GM21825 (cell line): Measurements from ENCODE around the gene UPK3A.
A peak's percentile ranks its signal among the peaks of the same experiment; 100 is the strongest.
"Not testable (repeated sequence)": the region's sequence is repeated elsewhere in the genome, so short reads cannot be mapped to it uniquely, and the experiment has no call there.

Experiments
- ATAC-seq: cut with Tn5 transposase; IDR thresholded peaks from one replicate; pipeline ENCODE4 v1.9.1; 2021; ENCODE audit warnings: mild to moderate bottlenecking, moderate library complexity; ENCODE audit not compliant: unreplicated experiment

The UPK3A gene

DNA sequence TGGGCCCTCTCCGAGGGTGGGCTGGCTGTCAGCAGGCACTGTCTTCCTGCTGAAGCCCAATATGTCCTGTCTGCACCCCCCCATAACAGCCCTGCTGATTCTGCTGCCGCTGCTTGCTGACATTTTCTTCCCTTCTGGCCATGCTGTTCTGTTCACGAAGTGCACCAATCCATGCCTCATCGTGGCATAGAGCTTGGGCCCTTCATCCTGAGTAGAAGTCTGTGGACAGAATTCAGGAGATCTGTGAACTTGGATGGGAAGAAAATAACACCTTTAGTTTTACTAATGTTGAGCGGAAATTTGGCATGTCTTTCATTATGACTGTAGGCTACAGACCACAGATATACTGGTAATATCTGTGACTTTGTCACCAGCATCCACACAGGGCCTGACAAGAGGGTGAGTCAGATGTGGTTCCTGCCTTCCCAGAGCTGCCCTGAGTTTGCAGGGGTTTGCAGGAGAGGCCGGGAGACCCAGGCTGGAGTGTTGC lies 29.9 kb upstream of the UPK3A start:
- ATAC-seq, result peak; percentile 50

DNA sequence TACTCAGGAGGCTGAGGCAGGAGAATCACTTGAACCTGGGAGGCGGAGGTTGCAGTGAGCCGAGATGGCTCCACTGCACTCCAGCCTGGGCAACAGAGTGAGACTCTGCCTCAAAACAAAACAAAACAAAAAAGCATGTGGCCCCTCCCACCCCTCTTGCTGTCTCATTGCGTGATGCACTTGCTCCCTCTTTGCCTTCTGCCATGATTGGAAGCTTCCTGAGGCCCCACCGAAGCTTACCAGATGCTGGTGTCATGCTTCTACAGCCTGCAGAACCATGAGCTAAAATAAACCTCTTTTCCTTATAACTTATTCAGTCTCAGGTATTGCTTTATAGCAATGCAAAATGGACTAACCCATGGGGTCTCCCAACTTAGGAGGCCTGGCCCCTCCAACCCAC lies 26.8 kb upstream of the UPK3A start:
- ATAC-seq, result not testable (repeated sequence)

DNA sequence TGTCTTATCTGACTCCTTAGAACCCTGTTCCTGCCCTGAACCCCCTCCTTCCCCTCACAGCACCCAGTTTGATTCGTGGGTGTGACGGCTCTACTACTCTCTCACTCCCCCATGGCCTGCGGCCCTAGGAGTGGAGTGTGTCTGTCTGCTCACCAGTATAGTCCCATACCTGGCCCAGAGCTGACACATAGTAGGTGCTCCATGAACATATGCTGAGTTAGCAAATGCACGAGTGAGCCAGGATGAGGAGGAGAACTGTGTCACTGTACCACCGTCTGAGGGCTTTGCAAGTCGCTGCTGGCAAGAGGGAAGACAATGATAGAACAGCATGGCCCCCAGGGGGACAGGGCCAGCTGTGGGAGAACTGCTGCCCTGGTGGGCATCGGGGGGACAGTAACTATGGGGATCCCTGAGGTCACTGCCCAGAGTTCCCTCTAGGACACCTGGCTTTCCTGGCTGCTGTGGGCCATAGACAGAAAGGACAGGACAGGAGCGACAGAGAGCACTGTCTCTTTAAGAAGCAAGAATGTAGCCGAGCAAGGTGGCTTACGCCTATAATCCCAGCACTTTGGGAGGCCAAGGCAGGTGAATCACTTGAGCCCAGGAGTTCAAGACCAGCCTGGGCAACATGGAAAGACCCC lies 24.9 kb upstream of the UPK3A start:
- ATAC-seq, result no peak

DNA sequence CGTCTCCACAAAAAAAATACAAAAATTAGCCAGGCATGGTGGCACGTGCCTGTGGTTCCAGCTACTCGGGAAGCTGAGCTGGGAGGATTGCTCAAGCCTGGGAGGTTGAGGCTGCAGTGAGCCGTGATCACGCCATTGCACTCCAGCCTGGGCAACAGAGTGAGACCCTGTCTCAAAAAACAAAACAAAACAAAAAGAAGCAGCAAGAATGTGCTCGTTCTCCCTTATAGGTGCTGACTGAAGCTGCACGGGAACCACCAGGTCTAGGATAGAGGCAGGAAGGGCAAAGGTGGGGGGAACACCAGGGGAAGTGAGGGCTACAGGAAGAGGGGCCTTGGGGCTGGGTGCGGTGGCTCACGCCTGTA lies 24.4 kb upstream of the UPK3A start:
- ATAC-seq, result not testable (repeated sequence)

DNA sequence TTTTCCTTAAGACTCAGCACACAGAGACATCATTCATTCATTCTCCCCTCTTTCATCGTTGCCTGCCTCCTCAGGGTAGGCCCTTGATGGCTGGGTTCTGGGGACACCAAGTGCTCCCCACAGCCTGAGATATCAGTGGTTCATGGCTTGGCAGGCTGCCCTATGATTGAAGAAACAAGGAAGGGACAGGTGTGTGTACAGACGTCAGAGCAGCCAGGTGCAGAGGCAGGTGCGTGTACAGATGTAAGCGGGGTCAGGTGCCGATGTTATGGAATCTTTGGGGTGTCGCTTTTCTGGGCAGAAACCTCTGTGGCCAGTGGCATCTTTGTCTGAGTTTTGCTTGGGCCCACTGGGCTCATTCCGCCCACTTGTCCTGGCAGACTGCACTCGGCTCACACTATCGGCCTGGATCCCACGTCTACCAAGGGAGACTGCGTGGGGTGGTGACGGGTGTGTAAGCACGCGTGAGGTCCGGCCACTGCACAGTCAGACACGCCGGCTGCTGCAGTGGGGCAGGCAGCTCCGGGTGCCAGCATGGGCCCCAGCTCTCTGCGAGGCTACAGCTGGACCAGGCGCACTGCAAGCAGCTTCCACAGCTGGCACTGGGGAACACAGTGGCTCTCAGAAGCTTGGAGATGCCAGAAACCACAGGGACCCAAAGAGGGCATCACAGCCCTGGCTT lies 23.2 kb upstream of the UPK3A start:
- no peak for ATAC-seq

DNA sequence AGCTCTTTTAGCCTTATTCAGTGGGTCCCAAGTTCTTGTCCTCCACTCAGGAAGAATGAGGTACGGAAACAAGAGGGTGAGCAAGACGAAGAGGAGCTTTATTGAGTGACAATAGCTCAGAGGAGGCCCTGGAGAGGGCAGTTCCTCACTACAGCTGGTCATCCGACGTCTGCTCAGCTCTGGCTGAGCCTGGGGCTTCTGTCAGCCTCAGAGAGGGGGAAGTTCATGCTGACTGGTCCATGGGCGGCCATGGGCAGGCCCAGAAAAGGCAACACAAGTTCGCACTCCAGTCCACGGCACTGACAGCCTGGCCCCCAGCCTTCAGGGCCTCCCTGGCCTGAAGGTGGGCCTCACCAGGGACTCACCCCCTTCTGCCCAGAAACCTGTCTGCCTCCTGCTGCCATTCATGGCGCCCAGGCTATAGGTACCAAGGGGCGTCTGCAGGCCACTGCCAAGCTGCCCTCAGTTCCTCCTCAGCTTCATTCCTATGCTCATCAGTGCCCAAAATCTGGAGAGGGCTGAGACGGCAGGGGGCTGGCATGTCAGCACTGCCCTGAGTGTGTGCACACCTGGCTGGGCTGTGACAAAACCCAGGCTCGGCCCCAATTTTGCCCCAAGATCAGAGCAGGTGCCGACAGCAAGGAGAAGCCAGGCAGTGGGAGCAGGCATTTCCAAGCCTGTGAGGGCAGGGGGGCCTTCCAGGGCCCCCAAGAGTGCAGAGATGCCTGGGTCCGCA lies 22.4 kb upstream of the UPK3A start:
- ATAC-seq, result peak; percentile 2

DNA sequence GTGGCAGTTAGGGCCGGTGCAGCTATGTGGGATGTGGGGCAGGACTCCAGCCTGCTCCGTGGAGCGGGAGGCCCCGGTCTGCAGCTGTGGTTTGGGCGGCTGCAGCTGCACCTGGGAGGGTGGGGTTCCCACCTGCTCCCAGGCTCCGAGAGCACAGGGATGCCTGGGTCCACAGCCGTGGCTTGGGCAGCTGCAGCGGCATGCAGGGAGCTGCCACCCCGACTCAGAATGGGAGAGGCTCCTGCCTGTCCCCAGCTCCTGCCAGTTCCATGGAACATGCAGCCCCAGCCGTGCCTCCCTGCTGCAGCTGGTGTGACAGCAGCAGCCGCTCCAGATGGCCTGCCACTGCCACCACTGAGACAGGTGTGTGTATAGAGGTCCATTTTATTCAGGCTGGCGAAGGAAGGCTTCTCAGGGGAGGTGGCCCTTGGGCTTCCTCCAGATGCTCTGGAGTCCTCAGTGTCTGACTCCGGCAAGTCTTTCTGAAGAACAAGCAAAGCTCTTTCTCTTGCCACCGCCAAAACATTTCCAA lies 21.8 kb upstream of the UPK3A start:
- peak; percentile 42 for ATAC-seq

DNA sequence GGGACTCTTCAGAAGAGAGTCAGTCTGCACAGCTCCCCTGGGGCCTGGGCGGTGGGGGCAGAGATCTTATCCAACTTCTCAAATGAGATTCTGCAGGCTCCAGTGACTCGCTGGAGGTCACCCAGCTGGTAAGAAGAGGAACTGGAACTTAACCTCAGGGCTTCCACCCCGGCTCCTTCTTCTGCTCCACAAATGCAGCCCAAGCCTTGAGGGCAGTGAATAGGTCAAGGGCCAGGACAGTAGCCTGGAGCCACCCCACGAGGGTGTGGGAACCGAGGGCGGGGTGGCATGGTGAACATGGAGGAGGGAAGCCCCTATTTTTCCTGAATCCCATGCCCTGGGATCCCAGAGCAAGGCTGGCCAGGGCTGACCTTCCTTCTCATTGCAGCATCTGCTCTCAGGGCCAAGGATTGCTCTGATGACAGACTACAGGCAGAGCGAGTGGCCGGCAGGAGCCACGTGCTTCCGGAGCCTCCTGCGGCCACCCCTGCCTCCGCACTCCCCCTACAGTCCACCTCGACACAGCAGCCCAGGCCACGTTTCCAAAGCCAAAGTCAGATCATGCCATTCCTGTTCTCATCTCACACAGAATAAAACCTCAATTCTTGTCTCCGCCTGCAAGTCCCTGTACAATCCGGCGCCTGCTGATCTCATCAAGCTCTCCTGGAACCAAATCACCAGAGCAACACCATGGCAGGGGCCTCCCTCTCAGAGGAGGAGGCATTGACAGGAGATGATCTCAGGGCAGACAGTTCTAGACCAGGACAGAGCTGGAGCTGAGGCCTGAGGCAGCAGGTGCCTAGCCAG lies 21.1 kb upstream of the UPK3A start:
- peak; percentile 67 for ATAC-seq

DNA sequence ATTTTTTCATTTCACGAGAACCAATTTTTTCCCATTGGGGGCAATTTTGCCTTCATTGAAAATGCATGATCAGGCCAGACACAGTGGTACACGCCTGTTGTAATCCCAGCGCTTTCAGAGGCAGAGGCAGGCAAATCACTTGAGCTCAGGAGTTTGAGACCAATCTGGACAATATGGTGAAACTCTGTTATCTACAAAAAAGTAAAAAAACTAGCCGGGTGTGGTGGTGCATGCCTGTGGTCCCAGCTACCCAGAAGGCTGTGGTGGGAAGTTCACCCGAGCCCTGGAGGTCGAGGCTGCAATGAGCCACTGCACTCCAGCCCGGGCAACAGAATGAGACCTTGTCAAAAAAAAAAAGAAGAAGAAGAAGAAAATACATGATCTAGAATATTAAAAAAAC lies 19.2 kb upstream of the UPK3A start:
- no peak for ATAC-seq

DNA sequence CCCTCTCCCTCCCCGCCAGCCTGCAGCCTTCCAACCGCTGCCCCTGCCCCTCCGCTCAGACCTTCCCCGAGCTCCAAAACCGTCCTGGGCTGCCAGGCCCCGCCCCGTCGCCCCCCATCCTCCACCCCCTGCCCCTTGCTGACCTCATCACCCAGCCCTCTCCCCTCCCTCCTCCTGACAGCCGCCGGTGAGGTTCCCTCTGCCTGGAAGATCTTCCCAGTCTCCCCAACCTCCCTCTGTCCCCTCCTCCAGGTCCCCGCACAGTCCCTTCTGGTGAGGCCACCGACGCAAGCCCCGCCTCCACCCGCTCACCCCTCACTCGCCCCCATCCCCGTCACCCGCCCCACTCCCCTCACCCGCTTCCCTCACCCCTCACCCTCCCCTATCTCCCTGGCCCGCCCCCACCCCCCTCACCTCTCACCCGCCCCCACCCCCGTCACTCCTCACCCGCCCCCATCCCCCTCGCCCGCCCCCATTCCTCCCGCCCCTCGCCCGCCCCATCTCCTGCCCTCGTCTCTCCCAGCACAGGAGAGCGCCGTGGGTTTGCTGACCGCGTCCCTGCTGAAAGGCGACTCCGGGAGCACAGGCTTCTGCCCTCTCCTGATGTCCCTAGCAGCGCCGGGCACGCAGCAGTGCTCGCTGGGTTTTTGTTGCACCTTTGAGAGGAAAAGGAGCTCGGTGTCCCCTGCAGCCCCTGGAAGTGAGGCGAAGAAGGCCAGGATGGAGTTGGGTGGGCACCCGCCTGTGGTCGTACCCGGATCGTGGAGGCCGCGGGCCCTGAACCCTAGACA lies 16.4 kb upstream of the UPK3A start:
- no peak for ATAC-seq

DNA sequence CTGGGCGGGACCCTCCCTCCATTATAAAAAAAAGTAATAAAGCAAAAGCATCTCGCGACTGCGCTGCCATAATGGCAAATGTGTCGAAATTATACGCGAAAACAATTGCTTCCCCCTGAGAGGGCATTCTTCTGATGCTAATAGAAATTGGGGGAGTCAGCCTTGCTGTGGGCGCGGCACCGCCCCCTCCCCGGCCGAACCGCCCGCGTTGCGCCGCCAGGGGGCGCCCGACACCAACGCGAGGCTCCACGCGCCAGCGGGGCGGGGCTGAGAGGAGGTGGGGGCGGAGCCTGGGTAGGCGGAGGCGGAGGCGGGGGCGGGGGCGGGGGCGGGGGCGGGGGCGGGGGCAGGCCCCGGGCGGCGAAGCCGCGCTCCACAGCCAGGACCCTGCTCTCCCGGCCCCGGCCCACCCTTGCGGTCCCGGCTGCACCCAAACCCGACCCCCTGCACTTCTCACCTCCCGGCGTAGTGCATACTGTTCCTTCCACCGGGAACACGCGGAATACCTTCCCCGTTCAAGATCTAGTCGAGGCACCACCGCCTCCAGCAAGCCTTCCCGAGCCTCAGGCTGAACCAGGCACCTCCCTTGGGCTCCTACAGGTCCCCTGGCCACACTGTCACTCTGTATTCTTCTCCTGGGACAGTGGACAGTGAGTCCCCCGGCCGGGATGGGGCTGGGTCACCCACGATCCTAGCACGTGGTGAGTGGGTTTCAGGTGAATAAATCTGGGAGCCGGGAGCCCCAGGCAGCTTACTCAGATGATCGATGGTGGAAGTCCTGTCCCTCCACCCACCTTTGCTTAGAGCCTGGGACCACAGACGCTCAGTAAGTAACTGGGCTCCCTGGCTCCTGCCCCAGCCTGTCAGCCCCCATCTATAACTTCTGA lies 15.5 kb upstream of the UPK3A start:
- no peak for ATAC-seq

DNA sequence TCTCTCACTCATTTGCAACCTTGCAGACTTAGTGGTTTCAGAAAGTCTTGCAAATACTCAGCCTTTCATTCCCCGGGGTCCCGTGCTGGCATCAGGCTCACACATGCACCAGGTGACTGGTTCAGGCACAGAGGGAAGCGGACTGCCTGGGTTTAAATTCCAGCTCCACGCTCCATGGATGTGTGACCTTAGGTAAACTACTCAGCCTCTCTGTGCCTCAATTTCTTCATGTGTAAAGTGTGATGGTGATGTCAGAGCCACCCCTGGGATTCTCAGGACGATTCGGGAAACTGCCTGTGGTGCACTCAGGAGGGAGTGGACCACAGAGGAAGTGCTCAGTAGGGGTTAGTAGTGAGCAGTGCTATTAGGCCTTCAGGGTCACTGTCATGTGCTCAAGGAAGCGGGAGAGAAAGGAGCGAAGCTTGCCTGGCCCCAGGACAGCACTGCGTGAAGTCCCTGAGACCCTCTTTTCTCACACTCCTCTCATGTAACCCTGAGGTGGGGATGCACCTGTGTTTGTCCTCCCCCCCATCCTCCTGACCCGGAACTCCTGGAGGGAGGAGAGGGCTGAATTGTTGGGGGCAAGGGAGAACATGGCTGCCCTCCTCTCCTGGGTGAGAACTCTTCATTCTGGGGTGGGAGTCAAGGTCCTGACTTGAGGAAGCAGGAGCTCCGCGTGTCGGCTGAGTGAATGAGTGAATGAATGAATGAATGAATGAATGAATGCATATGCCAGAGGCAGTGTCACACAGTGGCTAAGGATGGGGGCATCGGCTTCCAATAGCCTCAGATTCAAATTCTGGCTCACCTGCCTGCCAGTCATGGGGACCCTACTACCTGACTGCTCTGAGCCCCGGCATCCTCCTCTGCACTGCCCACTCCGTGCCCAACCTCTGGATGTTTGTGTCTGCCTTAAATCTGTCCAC lies 14.4 kb upstream of the UPK3A start:
- no peak for ATAC-seq

DNA sequence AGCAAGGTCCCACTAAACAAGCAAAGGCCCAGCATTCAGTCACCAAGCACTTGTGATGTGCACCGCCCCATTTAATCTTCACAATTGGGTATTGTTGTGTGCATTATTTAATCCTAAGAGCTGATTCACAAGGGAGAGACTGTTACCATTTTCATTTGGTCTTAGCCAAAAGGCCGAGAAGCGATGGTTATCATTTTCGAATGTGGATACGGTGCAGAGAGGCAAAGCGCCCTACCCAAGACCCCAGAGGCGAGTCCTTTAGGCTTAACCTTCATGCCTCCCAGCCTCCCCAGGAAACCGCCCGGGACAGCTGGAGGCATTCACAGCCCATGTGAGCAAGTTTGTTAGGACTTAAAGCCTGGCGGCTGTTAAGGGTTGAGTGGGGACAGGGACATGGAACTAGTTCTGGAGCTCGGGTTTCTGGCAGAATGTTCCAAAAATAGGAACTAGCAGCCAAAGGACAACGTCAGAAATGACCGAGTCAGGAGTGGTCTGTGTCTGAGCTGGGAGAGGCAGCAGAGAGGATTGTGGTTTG lies 13.0 kb upstream of the UPK3A start:
- ATAC-seq, result no peak

DNA sequence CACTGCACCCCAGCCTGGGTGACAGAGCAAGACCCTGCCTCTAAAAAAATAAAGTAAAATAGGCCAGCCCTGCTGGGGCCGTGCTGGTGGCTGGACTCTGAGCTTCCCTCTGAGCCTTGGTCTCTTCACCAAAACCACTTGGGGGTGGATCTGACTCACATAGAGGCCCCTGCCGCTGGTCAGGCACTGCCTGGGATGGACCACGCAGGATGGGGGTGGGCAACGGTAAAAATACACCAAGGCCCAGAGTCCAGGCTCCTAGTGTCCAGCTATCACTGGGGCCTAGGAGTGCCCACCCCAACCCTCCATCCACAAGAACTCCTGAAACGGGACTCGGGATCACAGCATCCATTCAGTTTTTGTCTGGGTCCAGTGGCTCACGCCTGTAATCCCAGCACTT lies 12.3 kb upstream of the UPK3A start:
- ATAC-seq, result no peak

DNA sequence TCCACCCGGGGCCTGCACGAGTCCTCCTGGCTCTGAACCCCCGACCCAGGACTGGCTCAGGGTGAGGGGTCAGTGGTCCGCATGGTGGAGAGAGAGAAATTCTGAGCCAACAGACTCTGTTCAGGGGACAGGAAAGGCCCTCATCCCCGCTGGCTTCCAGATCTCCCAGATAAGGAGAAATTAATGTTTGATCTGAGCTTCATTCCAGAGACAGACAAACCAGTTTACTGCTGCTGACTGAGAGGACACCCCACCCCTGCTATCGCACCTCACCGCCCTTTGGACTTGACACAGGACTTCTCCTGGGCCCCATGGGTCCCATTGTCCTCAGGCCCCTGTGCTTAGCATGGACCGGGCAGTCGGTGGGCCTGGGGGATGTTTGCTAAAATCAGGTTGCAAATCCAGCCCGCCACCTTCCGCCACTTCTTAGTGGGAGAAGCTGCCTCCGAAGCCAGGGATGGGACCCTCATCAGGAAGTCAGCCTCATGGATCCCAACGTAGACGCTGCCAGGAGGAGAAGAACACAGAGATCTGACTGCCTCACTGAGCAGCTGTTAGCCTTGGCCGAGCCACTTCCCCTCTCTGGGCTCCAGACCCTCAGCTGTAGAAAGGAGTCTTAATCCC lies 11.2 kb upstream of the UPK3A start:
- ATAC-seq, result no peak

DNA sequence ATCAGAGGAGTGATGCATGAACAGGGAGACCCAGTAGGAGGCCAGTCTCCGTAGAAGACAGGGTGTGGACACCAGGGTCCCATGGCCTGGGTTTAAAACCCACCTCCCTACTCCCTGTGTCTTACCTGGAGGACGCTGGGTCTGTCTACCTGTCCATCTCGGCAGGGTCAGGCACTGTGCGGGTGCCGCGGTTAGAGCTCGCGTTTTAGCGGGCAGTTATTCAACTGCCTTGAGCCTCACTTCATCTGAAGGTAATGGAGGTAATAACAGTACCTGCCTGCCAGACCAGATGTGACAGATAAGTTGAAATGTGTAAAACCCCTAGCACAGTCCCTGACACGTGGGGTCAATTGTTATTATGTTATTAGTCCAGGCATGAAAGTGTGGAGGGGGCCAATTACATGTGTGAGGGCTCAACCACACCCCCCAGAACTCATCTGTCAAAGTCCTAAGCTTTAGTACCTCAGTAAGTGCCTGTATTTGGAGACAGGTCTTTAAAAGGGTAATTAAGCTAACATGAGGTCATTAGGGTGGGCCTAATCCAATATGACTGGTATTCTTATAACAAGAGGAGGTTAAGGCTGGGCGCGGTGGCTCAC lies 8.1 kb upstream of the UPK3A start:
- no peak for ATAC-seq

DNA sequence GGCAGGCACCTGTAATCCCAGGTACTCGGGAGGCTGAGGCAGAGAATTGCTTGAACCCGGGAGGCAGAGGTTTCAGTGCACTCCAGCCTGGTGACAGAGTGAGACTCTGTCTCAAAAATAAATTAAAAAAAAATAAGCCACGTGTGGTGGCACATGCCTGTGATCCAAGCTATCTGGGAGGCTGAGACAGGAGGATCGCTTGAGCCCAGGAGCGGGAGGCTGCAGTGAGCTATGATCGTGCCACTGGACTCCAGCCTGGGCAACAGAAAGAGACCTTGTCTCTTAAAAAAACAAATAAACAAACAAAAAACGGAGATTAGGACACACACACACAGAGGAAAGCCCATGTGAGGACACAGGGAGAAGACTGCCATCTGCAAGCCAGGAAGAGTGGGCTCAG lies 7.0 kb upstream of the UPK3A start:
- ATAC-seq, result not testable (repeated sequence)
